Nucleus accumbens (tissue), 56 donors: ENCODE results near the gene RABEP1.
"Not testable (repeated sequence)": the region's sequence is repeated elsewhere in the genome, so short reads cannot be mapped to it uniquely, and the experiment has no call there.

Experiments used
- DNase-seq, 56 donors: peaks; one replicate each; lab custom pipeline; 2025; lab: John Stamatoyannopoulos, UW

RABEP1 gene

GRCh38 chr17:5281814-5282641 is at the start of gene RABEP1:
TSS of gene RABEP1 (plus strand) at chr17:5282284. CDS start at chr17:5282487, 203 bp downstream.
- peak in 54 of 56 donors; percentile 36 to 93 (median 80) for DNase-seq

DNA sequence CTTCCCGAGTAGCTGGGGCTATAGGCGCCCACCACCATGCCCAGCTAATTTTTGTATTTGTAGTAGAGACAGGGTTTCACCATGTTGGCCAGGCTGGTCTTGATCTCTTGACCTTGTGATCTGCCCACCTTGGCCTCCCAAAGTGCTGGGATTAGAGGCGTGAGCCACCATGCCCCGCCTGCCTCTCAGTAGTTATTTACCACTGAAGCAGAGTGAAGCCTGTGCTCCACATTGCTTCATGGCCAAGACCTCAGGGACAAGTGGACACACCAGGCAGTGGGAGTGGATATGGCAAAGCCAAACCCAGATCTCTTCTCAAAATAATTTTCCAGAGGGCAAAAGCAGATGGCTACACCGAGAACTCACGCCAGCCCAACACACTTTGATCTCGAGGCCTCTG is 48.6 kb upstream of the RABEP1 start:
- DNase-seq, result not testable (repeated sequence)

GRCh38 chr17:5234645-5235576 is 47.2 kb upstream of the RABEP1 start, which contains the start of gene SCIMP:
TSS of gene SCIMP (minus strand) at chr17:5234860. CDS start at chr17:5234755, 105 bp downstream.
- peak in 17 of 56 donors; percentile 6 to 36 (median 14) for DNase-seq

DNA sequence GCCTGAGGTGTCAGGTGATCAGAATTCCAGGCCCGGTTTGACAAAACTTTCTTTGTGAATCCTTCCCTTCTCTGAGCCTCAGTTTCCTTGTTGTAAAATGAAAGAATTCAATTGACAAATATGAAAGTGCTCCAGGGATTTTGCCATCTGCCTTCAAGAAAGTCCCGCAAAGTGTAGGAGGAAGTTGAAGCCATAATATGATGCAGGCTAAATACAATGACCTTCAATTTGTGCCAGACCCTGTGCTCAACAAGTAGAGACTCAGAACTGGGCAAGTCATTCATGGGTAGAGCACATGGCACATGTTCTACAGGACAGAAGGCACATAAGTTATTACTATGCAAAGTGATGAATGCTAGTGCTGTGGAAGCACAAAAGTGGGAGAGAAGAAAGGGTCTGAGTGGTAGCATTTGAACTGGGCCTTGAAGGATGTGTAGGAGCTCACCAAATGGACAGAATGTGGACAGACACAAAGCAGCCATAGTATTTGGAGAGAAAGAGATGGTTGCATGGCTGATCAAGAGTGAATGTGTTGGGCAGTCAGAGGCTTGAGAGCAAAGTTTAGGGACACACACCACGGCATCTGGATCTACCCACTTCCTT is 45.0 kb upstream of the RABEP1 start:
- DNase-seq, result no peak

GRCh38 chr17:5237541-5238016 is 44.5 kb upstream of the RABEP1 start:
- DNase-seq, result peak in 9 of 56 donors; percentile 4 to 25 (median 12)

- DNase-seq, result no peak
These were observed 43.8 kb upstream of the RABEP1 start for GRCh38 chr17:5238333-5238732.

DNA sequence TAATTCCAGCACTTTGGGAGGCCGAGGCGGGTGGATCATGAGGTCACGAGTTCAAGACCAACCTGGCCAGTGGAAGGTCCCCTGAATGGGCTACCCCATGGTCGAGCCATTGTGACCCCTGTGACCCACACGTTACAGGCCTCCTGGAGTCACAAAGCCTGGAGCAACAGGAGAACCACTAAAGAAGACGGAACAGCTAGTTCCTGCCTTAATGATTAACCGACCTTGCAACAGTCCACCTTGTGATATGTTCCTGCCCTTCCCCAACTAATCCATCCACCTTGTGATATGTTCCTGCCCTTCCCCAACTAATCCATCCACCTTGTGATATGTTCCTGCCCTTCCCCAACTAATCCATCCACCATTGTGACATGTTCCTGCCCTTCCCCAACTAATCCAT is 42.3 kb upstream of the RABEP1 start:
- not testable (repeated sequence) for DNase-seq

DNA sequence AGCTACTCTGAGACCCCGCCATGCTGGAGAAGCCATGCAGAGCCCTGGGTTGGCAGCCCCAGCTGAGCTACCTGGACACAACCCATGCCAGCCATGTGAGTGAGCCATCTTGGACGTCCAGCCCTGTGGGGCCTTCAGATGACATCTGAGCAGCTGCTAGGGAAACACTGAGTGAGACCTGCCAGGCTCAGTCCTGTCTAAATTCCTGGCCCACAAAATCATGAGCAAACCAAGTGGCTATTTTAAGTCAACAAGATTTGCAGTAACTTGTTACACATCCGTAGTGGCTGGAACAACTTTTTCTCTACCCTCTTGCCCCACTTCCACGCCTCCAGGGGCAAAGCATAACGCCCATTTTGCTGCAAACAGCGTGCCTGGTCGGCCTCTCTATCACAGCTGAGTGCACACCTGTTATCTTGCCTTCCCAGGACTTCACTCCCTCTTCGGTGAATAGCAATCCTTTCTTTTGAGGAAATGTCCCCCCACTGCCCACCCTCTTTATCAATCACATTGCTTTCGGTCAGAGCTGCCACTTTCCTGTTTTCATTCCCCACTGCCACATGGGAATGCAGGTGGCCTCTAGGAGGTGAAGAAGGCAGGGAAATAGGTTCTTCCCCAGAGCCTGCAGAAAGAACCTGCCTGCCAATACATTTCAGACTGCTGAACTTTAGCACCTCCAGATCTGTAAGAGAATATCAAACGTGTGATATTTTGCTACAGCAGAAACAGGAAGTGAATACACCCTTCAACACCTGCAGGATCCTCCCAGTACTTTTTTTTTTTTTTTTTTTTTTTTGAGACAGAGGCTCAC is 40.0 kb upstream of the RABEP1 start:
- no peak for DNase-seq

GRCh38 chr17:5247621-5248020 is 34.5 kb upstream of the RABEP1 start:
- DNase-seq, result no peak

DNA sequence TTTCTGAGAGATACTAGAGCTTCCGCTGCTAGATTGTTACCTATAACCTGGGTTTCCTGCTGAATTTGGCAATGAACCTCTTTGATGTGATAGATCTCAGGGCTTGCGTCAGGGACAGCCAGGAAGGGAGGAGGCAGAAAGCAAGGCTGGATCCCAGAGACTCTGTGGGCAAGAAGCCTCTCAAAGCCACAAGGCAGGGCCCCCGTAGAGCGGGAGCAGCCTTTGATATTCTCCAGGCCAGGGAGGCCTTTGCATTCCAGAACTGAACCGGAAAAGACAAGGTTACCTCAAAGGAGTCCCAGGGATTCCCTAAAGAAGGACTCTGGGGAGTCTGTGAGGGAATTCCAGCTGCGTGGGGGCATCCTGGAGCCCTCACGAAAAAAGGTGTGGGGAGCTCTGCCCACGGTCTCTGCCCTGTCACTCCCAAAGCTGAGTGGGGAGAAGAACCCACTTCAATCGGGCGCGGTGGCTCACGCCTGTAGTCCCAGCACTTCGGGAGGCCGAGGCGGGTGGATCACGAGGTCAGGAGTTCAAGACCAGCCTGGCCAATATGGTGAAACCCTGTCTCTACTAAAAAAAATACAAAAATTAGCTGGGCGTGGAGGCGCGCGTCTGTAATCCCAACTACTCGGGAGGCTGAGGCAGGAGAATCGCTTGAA is 33.1 kb upstream of the RABEP1 start:
- no peak for DNase-seq

DNA sequence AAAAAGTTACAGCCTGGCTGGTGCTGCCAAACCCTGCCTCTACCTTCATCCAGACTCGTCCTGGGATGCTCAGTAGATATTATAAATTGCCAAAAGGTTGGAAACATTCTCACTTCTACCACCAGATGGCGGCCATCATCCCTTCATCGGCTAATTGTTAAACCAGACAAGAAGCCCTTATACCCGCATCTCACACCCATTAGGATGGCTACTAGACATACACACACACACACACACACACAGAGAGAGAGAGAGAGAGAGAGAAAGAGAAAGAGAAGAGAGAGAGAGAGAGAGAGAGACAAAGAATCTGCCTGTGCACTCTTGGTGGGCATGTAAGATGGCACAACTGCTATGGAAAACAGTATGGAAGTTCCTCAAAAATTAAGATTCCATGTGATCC is 32.5 kb upstream of the RABEP1 start:
- peak in 34 of 56 donors; percentile 6 to 77 (median 38) for DNase-seq

- peak in 7 of 56 donors; percentile 2 to 19 (median 8) for DNase-seq
These were observed 27.7 kb upstream of the RABEP1 start for GRCh38 chr17:5254414-5254813.

- DNase-seq, result peak in 6 of 56 donors; percentile 2 to 22 (median 6)
These were observed 27.1 kb upstream of the RABEP1 start for GRCh38 chr17:5254903-5255521.

GRCh38 chr17:5257124-5257523 is 25.0 kb upstream of the RABEP1 start:
- DNase-seq, result no peak

- DNase-seq, result no peak
These were observed 21.5 kb upstream of the RABEP1 start for GRCh38 chr17:5260542-5260941.

DNA sequence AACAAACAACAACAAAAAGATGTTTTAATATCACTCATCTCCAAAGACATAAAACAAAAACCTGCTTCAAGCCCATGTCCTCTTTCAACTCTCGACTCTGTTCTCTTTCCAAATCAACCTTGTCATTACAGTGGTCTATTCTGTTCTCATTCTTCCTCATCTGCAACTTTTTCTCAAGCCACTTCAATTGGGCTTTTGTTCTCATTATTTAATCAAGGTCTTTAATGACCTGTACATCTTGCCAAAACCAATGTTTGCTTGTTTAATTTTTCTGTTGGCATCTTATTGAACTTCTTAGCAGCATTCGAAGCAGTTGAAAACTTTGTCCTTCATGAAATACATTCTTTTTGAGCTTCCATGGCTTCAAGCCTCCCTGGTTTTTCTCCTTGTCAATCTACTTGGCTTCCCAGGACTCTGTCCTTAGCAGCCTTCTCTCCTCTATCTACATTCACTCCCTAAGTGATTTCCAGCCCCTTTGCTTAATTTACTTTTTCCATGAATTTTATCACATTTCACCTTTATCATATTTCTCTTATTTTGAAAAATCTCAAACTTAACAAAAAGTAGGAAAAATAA is 19.6 kb upstream of the RABEP1 start:
- DNase-seq, result no peak

DNA sequence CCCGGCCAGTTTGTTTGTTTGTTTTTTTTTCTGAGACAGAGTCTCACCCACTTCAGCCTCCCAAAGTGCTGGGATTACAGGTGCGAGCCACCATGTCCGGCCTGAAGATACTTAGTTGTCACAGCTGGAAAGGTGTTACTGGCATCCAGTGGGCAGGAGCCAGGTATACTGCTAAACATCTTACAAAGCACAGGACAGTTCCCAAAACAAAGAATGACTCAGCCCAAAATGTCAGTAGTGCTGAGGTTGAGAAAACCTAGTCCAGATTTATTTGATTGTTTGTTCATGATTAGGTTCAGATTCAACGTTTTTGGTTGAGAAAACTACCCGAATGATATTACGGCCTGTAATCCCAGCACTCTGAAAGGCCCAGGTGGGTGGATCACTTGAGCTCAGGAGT is 18.6 kb upstream of the RABEP1 start:
- DNase-seq, result no peak

DNA sequence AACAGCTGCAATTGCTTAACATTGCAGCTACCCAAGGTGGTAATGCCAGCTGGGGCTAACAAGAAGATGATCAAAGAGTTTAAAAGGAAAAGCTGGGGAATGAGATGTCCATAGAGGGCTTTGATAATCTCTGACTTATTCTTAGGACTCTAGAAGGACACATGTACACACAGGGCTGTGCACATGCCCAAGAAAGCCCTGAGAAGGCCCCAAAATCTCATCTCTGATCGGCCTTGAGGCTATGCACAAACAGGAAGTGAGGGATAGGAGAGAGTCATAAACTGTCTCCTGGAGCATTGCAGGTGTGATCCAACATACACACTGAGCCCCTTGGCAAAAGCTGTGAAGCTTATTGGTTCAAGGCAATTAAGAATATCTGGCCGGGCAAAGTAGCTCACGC is 17.2 kb upstream of the RABEP1 start:
- no peak for DNase-seq
